SU-DHL-6 (cell line): ENCODE data around the gene PREX1.

Experiments used
- H2AFZ ChIP-seq: fragments of 200-600 bp; sonication (generic); 2 replicates; pipeline ENCODE4 v1.6.1; 2014; ENCODE audit warnings: low read depth, mild to moderate bottlenecking, moderate library complexity, mixed read lengths, antibody characterized with exemption, low read length; ENCODE audit not compliant: severe bottlenecking
- H3F3A ChIP-seq: fragments of 200-600 bp; shearing (Covaris generic); 2 replicates; pipeline ENCODE4 v1.6.0; 2016; ENCODE audit warnings: antibody characterized with exemption, mild to moderate bottlenecking; ENCODE audit not compliant: insufficient read depth
- H3K27ac ChIP-seq: fragments of 200-600 bp; sonication (generic); 2 replicates; pipeline ENCODE4 v1.5.1; 2016; ENCODE audit warnings: low read depth, mild to moderate bottlenecking, low read length, moderate library complexity, mixed read lengths
- H3K27me3 ChIP-seq: fragments of 200-600 bp; sonication (generic), shearing (Covaris generic); 2 replicates; pipeline ENCODE4 v1.6.0; 2014; ENCODE audit warnings: mild to moderate bottlenecking, low read length
- H3K36me3 ChIP-seq: fragments of 200-600 bp; sonication (generic); 2 replicates; pipeline ENCODE4 v1.6.1; 2014; ENCODE audit warnings: mild to moderate bottlenecking, low read length, mixed read lengths
- H3K4me2 ChIP-seq: fragments of 300-600, 200-600 bp; shearing (Covaris generic), sonication (generic); 2 replicates; pipeline ENCODE4 v1.6.0; 2014; ENCODE audit warnings: low read length, low read depth, mild to moderate bottlenecking; ENCODE audit not compliant: poor library complexity, severe bottlenecking
- H3K4me3 ChIP-seq: fragments of 200-600 bp; sonication (generic); 2 replicates; pipeline ENCODE4 v1.5.1; 2014; ENCODE audit warnings: antibody characterized with exemption, low read length, mild to moderate bottlenecking, mixed read lengths; ENCODE audit not compliant: insufficient read depth, poor library complexity, severe bottlenecking
- H3K79me2 ChIP-seq: fragments of 200-600 bp; sonication (generic); 2 replicates; pipeline ENCODE4 v1.6.1; 2014; ENCODE audit warnings: mild to moderate bottlenecking, low read length, moderate library complexity; ENCODE audit not compliant: insufficient read depth
- H3K9ac ChIP-seq: fragments of 200-600 bp; sonication (generic); 2 replicates; pipeline ENCODE4 v1.7.0; 2014; ENCODE audit warnings: mild to moderate bottlenecking, low read length
- H3K9me2 ChIP-seq: fragments of 200-600 bp; sonication (generic); replicated peaks from 2 replicates; pipeline ENCODE4 v1.6.1; 2014; ENCODE audit warnings: low read length; ENCODE audit not compliant: insufficient read depth
- H3K9me3 ChIP-seq: fragments of 200-600 bp; sonication (generic); 2 replicates; pipeline ENCODE4 v1.6.1; 2014; ENCODE audit warnings: low read length, mixed read lengths; ENCODE audit not compliant: insufficient read depth
- H4K20me1 ChIP-seq: fragments of 200-600 bp; sonication (generic); 2 replicates; pipeline ENCODE4 v1.6.1; 2014; ENCODE audit warnings: low read depth, mild to moderate bottlenecking, antibody characterized with exemption, low read length, moderate library complexity, mixed read lengths
- EZH2phosphoT487 ChIP-seq: fragments of 200-600 bp; sonication (generic), shearing (Covaris generic); conservative IDR thresholded peaks from 2 replicates; pipeline ENCODE4 v1.6.1; 2018; ENCODE audit warnings: mild to moderate bottlenecking, antibody characterized with exemption, low read length, moderate library complexity, mixed read lengths
- TF ChIP-seq, protein P1 (sequence below): fragments of 200-600 bp; sonication (generic); IDR thresholded peaks from one replicate; pipeline ENCODE4 v1.5.1; 2017; ENCODE audit warnings: antibody characterized with exemption, mild to moderate bottlenecking, low read length, moderate library complexity; ENCODE audit not compliant: insufficient read depth, poor library complexity, severe bottlenecking

Gene PREX1

DNA sequence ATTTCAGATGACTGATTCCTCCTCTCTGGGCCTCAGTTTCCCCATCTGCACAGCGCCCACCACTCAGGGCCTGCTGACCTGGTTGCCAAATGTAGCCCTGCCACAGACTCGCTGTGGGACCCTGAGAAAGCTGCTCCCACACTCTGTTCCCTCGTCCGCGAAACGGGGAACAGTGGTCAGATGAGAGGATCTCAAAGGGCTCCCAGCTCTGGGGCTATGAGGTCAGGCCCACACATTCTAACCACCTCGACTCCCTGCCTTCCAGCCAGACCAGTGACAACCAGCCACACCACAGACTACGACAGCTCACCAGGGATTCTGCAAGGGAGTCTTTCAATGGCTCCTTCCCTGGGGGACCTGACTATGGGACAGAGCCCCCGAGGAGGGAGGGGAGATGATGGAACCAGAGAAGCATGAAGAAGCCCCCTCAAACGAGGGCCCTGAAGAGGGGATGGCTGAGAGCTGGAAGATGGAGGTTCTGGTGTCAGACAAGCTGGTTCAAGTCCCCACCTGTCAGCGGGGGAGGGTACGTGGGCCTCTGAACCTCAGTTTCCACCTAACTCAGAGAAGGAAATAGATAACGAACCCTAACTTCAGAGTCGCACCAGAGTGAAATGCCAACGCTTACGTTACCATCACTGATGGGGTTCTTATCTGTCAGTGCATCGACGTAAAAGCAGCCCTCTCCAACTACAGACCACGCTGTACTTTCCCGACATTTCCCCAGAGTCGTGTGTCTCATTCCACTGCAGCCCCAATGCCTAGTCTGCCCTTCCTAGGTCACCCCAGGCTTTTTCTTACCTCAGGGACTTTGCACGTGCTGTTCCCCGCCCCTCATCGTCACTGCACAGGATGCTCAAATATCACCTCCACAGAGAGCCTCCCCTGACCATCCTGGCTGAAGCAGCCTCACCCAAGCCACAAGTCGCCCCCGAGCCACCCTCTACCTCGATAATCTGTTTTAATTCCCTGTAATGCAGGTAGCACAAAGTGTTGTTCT lies 60.5 kb downstream of the PREX1 start:
- no peak overlapping the region for H3K27ac ChIP-seq
- H3K9me2 ChIP-seq = no peaks in the 10 kb centered on the region
- no peak overlapping the region for H3K4me2 ChIP-seq
- no peaks in the 10 kb centered on the region for H4K20me1 ChIP-seq
- H3K36me3 ChIP-seq = no peaks in the 10 kb centered on the region
- no peaks in the 10 kb centered on the region for H3K79me2 ChIP-seq
- no peaks in the 10 kb centered on the region for H3K9me3 ChIP-seq
- no peaks in the 10 kb centered on the region for H3F3A ChIP-seq
- H3K4me3 ChIP-seq = no peak overlapping the region
- no peaks in the 10 kb centered on the region for H3K27me3 ChIP-seq
- TF ChIP-seq EZH2phosphoT487 = no peak
- TF ChIP-seq, protein P1, sequence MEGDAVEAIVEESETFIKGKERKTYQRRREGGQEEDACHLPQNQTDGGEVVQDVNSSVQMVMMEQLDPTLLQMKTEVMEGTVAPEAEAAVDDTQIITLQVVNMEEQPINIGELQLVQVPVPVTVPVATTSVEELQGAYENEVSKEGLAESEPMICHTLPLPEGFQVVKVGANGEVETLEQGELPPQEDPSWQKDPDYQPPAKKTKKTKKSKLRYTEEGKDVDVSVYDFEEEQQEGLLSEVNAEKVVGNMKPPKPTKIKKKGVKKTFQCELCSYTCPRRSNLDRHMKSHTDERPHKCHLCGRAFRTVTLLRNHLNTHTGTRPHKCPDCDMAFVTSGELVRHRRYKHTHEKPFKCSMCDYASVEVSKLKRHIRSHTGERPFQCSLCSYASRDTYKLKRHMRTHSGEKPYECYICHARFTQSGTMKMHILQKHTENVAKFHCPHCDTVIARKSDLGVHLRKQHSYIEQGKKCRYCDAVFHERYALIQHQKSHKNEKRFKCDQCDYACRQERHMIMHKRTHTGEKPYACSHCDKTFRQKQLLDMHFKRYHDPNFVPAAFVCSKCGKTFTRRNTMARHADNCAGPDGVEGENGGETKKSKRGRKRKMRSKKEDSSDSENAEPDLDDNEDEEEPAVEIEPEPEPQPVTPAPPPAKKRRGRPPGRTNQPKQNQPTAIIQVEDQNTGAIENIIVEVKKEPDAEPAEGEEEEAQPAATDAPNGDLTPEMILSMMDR = no peak
- H2AFZ ChIP-seq = no peak overlapping the region
- no peak overlapping the region for H3K9ac ChIP-seq

DNA sequence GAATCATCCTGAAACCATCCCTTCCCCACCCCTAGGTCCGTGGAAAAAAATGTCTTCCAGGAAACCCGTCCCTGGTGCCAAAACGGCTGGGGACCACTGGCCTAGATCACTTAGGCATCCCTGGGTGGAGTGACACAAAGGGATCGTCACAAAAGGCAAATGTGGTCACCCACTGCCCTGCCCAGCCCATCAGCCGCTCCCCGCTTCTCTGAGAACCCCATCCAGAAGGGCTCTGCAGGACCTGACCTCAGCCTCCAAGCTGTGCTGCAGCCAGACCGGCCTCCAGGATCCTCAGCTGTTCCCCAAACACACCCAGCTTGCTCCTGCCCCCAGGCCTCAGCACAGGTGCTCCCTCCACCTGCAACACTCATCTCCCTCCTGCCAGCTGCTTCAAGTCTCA lies 61.6 kb downstream of the PREX1 start:
- Histone ChIP-seq H3K9me2 (no peaks in the 10 kb centered on the region), H3K4me3 (no peak overlapping the region), H3K27ac (no peak overlapping the region), H3K27me3 (no peaks in the 10 kb centered on the region), H2AFZ (no peak overlapping the region), H3K36me3 (no peaks in the 10 kb centered on the region), H4K20me1 (no peaks in the 10 kb centered on the region), H3K79me2 (no peaks in the 10 kb centered on the region), H3F3A (no peaks in the 10 kb centered on the region), H3K4me2 (no peak overlapping the region), H3K9me3 (no peaks in the 10 kb centered on the region), H3K9ac (no peak overlapping the region)
- no peak for TF ChIP-seq EZH2phosphoT487
- TF ChIP-seq, protein P1 = no peak

DNA sequence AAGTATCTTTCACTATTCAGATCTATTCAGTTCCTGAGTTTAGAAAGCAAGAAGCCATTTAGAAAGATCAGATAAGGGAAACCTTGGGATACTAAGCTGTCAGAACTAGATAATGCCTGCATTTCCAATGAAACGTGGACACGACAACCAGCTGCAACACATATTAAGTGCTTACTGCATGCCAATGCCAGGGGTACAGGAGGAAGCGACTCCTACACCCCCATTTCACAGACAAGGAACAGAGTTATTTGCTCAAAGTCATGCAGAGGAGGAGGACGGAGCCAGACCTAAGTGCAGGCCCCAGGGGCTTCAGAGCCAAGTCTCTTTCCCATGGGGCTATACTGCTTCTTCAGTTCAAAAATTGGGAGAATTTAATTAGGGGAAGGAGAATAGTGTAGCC lies 62.4 kb downstream of the PREX1 start:
- no peak overlapping the region for H2AFZ ChIP-seq
- H3K4me3 ChIP-seq = no peak overlapping the region
- H3K9me3 ChIP-seq = no peaks in the 10 kb centered on the region
- no peaks in the 10 kb centered on the region for H3F3A ChIP-seq
- no peaks in the 10 kb centered on the region for H3K9me2 ChIP-seq
- no peak overlapping the region for H3K4me2 ChIP-seq
- no peaks in the 10 kb centered on the region for H4K20me1 ChIP-seq
- no peaks in the 10 kb centered on the region for H3K79me2 ChIP-seq
- H3K27me3 ChIP-seq = no peaks in the 10 kb centered on the region
- no peak overlapping the region for H3K27ac ChIP-seq
- TF ChIP-seq EZH2phosphoT487 = no peak
- no peak overlapping the region for H3K9ac ChIP-seq
- no peaks in the 10 kb centered on the region for H3K36me3 ChIP-seq
